ENCODE data around the gene ERICH6B. TPM values are rescaled to one million over a fixed set of nuclear protein-coding genes. Genes with fewer than 3 reads are reported as not detected.
A peak's percentile ranks its signal among the peaks of the same experiment; 100 is the strongest.

ERICH6B gene
- total and polyA plus RNA-seq, 7 experiments from 2014 or later: not detected

DNA sequence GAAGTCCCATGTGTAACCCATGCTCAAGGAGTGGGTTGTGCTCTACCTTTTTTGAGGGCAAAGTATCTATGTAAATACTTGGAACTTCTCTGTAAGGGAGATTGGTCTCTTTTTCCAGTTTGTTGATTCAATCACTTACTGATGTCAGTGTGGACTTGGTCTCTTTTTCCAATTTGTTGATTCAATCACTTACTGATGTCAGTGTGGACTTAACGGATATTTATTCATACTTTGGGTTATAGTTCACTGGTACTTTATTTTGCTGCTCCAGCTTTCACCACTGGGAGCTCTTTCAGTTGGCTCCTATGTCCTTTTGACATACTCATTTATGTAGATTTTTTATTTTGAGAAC is 114.4 kb downstream of the ERICH6B start:
- peaks cover 26 to 59% (median 40%) of the 10 kb centered on the region in 5 donors for H3K36me3 Mint-ChIP-seq
- no peak overlapping the region for H3K4me3 ChIP-seq (ENCODE audit: low read length)
- H3K9me3 ChIP-seq (ENCODE audit: control insufficient read depth in 2 of 3, low read length in 3 of 3): no peaks in the 10 kb centered on the region
- intact Hi-C loops (cut with micrococcal nuclease): no loop called here
- H3K27me3 Mint-ChIP-seq: no peaks in the 10 kb centered on the region
- H3K4me1 Mint-ChIP-seq: peaks cover 2 to 16% (median 10%) of the 10 kb centered on the region in 7 donors
- H3K27ac Mint-ChIP-seq: peak overlapping the region in 8 of 9 donors; percentile 33 to 86 (median 65)
- no peaks in the 10 kb centered on the region for H3K4me1 ChIP-seq (ENCODE audit: control insufficient read depth in 2 of 2, insufficient read depth in 2 of 2, low read length in 2 of 2)
- H3K27me3 ChIP-seq (ENCODE audit: control insufficient read depth in 2 of 2, insufficient read depth in 2 of 2, low read length in 2 of 2): no peaks in the 10 kb centered on the region
- DNase-seq: no peak
- peaks cover 18 to 59% (median 46%) of the 10 kb centered on the region in 3 experiments for H3K36me3 ChIP-seq (ENCODE audit: control insufficient read depth in 2 of 3, insufficient read depth in 3 of 3, low read length in 3 of 3)
- H3K9me3 Mint-ChIP-seq: peaks cover 0 to 2% (median 0%) of the 10 kb centered on the region in 11 donors
- CTCF ChIA-PET: interaction anchor here (0.7 kb wide), 1 partner anchor 600 kb away, joined by 3 read pairs; no protein-coding TSS in a partner anchor
- H3K4me3 Mint-ChIP-seq: no peak overlapping the region
- peak overlapping the region; percentile 10 for H3K27ac ChIP-seq (ENCODE audit: low read depth, low read length)
- no peak for ATAC-seq
- POLR2A ChIA-PET: interaction anchor here (0.7 kb wide), 2 partner anchors 9 to 1286 kb away, joined by 3 to 4 read pairs; no protein-coding TSS in a partner anchor

DNA sequence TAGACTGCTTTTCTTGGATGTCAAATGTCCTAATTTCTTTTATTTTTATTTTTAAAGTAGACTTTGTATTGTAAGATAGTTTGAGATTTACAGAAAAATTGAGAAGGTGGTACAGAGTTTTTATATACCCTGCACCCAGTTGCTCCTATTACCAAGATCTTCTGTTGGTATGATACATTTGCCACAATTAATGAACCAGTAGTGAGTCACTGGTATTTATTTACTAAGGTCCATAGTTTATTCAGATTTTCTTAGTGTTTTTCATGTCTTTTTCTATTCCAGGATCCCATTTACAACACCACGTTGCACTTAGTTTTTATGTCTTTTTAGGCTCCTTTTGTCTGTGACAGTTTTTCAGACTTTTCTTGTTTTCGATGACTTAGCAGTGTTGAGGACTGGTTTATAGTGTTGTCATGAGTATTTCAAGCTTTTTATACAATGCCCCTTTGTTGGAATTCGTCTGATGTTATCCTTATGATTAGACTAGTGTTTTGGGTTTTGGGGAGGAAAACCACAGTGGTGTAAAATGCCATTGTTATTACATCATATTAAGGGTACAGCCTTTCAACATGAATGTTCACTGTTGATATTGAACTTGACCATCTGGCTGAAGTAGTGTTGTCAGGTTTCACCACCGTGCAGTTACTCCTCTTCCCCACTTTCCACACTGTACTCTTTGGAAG is 114.9 kb downstream of the ERICH6B start:
- Mint-ChIP-seq H3K9me3 (peaks cover 0 to 2% (median 0%) of the 10 kb centered on the region in 11 donors), H3K4me3 (no peak overlapping the region), H3K4me1 (peaks cover 0 to 16% (median 10%) of the 10 kb centered on the region in 7 donors), H3K27me3 (no peaks in the 10 kb centered on the region), H3K36me3 (peaks cover 24 to 55% (median 37%) of the 10 kb centered on the region in 5 donors), H3K27ac (peak overlapping the region in 7 of 9 donors; percentile 30 to 85 (median 62))
- H3K4me1 ChIP-seq (ENCODE audit: control insufficient read depth in 2 of 2, insufficient read depth in 2 of 2, low read length in 2 of 2): no peaks in the 10 kb centered on the region
- DNase-seq: no peak
- peaks cover 18 to 57% (median 41%) of the 10 kb centered on the region in 3 experiments for H3K36me3 ChIP-seq (ENCODE audit: control insufficient read depth in 2 of 3, insufficient read depth in 3 of 3, low read length in 3 of 3)
- intact Hi-C loops (cut with micrococcal nuclease): no loop called here
- H3K4me3 ChIP-seq (ENCODE audit: low read length): no peak overlapping the region
- ChIA-PET POLR2A (interaction anchor here (0.7 kb wide), 2 partner anchors 9 to 1287 kb away, joined by 3 to 4 read pairs; no protein-coding TSS in a partner anchor), CTCF (interaction anchor here (0.7 kb wide), 2 partner anchors 513 to 641 kb away, joined by 4 to 6 read pairs; no protein-coding TSS in a partner anchor)
- no peaks in the 10 kb centered on the region for H3K27me3 ChIP-seq (ENCODE audit: control insufficient read depth in 2 of 2, insufficient read depth in 2 of 2, low read length in 2 of 2)
- ATAC-seq: no peak
- H3K9me3 ChIP-seq (ENCODE audit: control insufficient read depth in 2 of 3, low read length in 3 of 3): no peaks in the 10 kb centered on the region
- H3K27ac ChIP-seq (ENCODE audit: low read depth, low read length): peak overlapping the region; percentile 10

DNA sequence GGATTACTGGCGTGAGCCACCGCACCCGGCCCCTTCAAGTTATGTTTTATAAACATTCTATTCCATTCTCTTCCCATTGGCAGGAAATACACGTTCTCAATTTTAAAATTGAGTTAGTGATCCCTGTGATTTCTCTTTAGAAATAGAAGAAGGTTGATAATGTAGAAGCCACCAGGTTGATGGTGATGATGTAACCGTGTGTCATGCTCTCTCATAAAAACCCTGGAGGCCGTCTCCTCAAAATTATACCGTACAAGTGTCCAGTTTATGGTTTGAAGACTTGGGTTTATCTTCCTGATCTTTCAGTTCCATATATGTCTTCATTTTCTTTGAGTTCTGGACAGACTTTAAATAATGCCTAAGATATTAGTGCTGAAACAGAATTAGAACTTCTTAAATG is 118.6 kb downstream of the ERICH6B start:
- Histone ChIP-seq H3K4me1 (ENCODE audit: control insufficient read depth in 2 of 2, insufficient read depth in 2 of 2, low read length in 2 of 2) (no peaks in the 10 kb centered on the region), H3K36me3 (ENCODE audit: control insufficient read depth in 2 of 3, insufficient read depth in 3 of 3, low read length in 3 of 3) (peaks cover 11 to 47% (median 20%) of the 10 kb centered on the region in 3 experiments), H3K27ac (ENCODE audit: low read depth, low read length) (no peak overlapping the region), H3K4me3 (ENCODE audit: low read length) (no peak overlapping the region), H3K27me3 (ENCODE audit: control insufficient read depth in 2 of 2, insufficient read depth in 2 of 2, low read length in 2 of 2) (no peaks in the 10 kb centered on the region), H3K9me3 (ENCODE audit: control insufficient read depth in 2 of 3, low read length in 3 of 3) (no peaks in the 10 kb centered on the region)
- no peak for ATAC-seq
- H3K36me3 Mint-ChIP-seq: peaks cover 18 to 42% (median 25%) of the 10 kb centered on the region in 5 donors
- H3K4me3 Mint-ChIP-seq: no peak overlapping the region
- peak overlapping the region in 1 of 9 donors; percentile 28 for H3K27ac Mint-ChIP-seq
- H3K27me3 Mint-ChIP-seq: no peaks in the 10 kb centered on the region
- peaks cover 0 to 16% (median 7%) of the 10 kb centered on the region in 7 donors for H3K4me1 Mint-ChIP-seq
- intact Hi-C loops (cut with micrococcal nuclease): no loop called here
- no peak for DNase-seq
- ChIA-PET CTCF (no interaction called here), POLR2A (no interaction called here)
- peaks cover 0 to 2% (median 0%) of the 10 kb centered on the region in 11 donors for H3K9me3 Mint-ChIP-seq

DNA sequence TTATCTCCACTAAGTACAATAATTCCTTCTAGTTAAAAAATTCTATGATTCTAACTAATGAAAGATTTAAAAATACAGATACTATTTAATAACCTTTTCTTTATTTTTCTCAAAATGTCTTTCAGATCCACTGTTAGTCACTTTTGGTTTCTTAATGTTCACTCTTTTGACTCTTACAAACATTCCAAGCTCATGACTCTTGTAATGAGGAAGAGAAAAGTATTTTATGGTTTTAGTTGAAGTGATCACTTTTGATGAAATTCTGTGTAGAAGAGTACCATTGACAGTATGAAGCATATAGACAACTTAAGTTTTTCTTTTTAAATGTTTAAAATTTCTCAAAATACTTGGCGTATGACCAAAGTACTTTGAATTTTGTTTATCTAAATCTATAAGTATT is 123.0 kb downstream of the ERICH6B start:
- H3K4me1 Mint-ChIP-seq: peaks cover 0 to 4% (median 0%) of the 10 kb centered on the region in 7 donors
- no peaks in the 10 kb centered on the region for H3K27me3 ChIP-seq (ENCODE audit: control insufficient read depth in 2 of 2, insufficient read depth in 2 of 2, low read length in 2 of 2)
- no peaks in the 10 kb centered on the region for H3K4me1 ChIP-seq (ENCODE audit: control insufficient read depth in 2 of 2, insufficient read depth in 2 of 2, low read length in 2 of 2)
- DNase-seq (no peak), ATAC-seq (no peak)
- ChIA-PET CTCF (interaction anchor here (0.5 to 1.2 kb wide), 2 partner anchors 19 to 446 kb away, joined by 3 to 6 read pairs; no protein-coding TSS in a partner anchor), POLR2A (no interaction called here)
- peaks cover 4 to 42% (median 12%) of the 10 kb centered on the region in 3 experiments for H3K36me3 ChIP-seq (ENCODE audit: control insufficient read depth in 2 of 3, insufficient read depth in 3 of 3, low read length in 3 of 3)
- H3K27ac Mint-ChIP-seq: peak overlapping the region in 1 of 9 donors; percentile 16
- no peaks in the 10 kb centered on the region for H3K27me3 Mint-ChIP-seq
- peaks cover 8 to 20% (median 11%) of the 10 kb centered on the region in 5 donors for H3K36me3 Mint-ChIP-seq
- intact Hi-C loops (cut with micrococcal nuclease): no loop called here
- H3K9me3 Mint-ChIP-seq: no peaks in the 10 kb centered on the region
- H3K9me3 ChIP-seq (ENCODE audit: control insufficient read depth in 2 of 3, low read length in 3 of 3): no peaks in the 10 kb centered on the region
- no peak overlapping the region for H3K4me3 ChIP-seq (ENCODE audit: low read length)
- no peak overlapping the region for H3K27ac ChIP-seq (ENCODE audit: low read depth, low read length)
- H3K4me3 Mint-ChIP-seq: no peak overlapping the region

Other genes with a start within 250 kb of the ERICH6B start
- gene SLC25A30, start 197.4 kb downstream of the ERICH6B start, total RNA-seq: 10 to 100 TPM; 13.3 to 29.4 (median 23.6) TPM
- 1 to 10 TPM; 1.7 to 2.1 TPM for gene SLC25A30, start 197.4 kb downstream of the ERICH6B start, polyA plus RNA-seq
- 10 to 100 TPM; 29.7 to 50.1 (median 43.4) TPM for gene COG3, start 150.8 kb downstream of the ERICH6B start, total RNA-seq
- gene COG3, start 150.8 kb downstream of the ERICH6B start, polyA plus RNA-seq: 10 to 100 TPM; 26.5 to 31.2 TPM
- not detected for gene CBY2, start 86.6 kb upstream of the ERICH6B start, total RNA-seq
- gene CBY2, start 86.6 kb upstream of the ERICH6B start, polyA plus RNA-seq: under 1 TPM in 1 of 2 donors, not detected in 1; 0.40 TPM
- 1 to 10 TPM in 2 of 5 experiments, under 1 TPM in 3; 0.15 to 2.6 (median 0.61) TPM for gene SIAH3, start 236.0 kb upstream of the ERICH6B start, total RNA-seq
- under 1 TPM; 0.13 to 0.17 TPM for gene SIAH3, start 236.0 kb upstream of the ERICH6B start, polyA plus RNA-seq